Cardiac atrium fibroblast (primary cell): Measurements from ENCODE around the gene SP110. TPM values are rescaled to one million over a fixed set of nuclear protein-coding genes. Genes with fewer than 3 reads are reported as not detected.

Source experiments
- total RNA-seq: library from RNA; depleted of rRNA; stranded (reverse); fragments of >200 nt; gene quantifications from 2 replicates; pipeline ENCODE4 v1.2.3, GENCODE V29; 2015

SP110 gene
- 11.2 and 12.2 TPM in 2 replicates for total RNA-seq

GRCh38 chr2:230219419-230220331 lies at the start of gene SP110:
Gene SP110, minus strand, starts transcription at chr2:230219984. Its CDS starts 3,057 bp downstream, at chr2:230216927.

DNA sequence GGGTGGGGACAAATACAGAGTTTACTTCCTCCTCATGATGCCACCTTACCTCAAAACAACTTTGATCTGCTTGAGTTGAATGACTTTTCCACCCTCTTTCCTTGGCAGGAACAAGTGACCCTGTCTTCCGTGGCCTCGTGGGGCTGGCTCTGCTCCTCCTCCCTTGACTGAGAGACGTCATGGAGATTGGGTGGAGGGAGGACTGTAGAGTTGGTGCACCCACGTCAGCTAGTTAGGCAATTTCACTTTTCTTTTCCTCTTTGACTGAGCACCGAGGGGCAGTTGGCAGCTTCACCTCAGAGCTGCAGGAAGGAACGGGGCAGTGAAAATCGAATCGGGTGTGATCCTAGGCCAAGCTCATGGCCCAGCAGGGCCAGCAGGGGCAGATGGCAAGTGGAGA lies 5.7 kb upstream of the SP110 start, which contains the start of gene SP140:
TSS of gene SP140 (plus strand) at position 251 of the 400 bp plus-strand sequence. CDS start at position 360, 109 bp downstream.

Other genes starting within 250 kb of the SP110 start
- 0.18 and 0.49 TPM in 2 replicates for gene SLC16A14, start 151.1 kb downstream of the SP110 start, total RNA-seq
- gene SP140, start 5.8 kb upstream of the SP110 start, total RNA-seq, result not detected in 2 replicates
- gene SP140L, start 107.2 kb upstream of the SP110 start, total RNA-seq, result 4.9 and 6.0 TPM in 2 replicates
- 47.7 and 73.1 TPM in 2 replicates for gene SP100, start 196.2 kb upstream of the SP110 start, total RNA-seq